ENCODE results near the gene STAC3.

The STAC3 gene

DNA sequence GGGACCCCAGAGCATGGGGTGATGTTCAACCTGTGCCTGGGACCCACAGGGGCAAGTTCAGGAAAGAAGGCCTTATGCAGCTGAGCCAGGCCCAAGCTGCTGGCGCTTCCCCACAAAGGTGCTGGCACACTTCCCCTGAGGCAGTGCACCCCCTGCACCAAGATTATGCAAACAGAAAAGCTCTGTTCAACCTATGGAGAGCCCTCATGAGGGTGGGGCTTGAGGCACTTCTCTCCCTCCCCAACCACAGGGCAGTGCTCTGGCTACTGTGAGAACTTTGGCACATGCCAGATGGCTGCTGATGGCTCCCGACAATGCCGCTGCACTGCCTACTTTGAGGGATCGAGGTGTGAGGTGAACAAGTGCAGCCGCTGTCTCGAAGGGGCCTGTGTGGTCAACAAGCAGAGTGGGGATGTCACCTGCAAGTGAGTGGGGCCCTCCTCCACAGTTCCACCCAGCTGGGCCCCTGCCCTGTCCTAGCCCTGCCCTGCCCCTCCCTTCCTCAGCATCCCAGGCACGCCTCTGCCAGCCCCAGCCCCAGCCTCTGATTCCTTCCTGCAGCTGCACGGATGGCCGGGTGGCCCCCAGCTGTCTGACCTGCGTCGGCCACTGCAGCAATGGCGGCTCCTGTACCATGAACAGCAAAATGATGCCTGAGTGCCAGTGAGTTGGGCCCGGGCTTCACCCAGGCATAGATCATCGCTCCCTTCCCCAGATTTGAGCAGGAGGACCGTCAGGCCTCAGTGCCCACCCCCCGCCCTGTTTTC lies 39.9 kb downstream of the STAC3 start:
- no peak for DNase-seq (ENCODE audit: low read depth in 2 of 2)

DNA sequence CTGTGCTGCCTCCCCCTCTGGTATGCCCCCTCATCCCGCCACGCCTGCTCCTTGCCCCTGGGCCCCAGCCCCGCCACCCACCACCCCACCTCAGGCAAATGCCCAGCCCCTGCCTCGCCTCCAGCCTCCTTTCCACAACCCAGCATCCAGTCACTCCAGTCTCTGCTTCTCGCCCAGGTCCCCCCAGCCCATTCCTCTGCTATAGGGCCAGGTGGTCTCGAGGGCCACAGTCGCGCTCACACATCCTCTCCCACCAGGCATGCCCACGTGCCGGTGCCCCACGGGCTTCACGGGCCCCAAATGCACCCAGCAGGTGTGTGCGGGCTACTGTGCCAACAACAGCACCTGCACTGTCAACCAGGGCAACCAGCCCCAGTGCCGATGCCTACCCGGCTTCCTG lies 40.5 kb downstream of the STAC3 start:
- no peak for DNase-seq (ENCODE audit: low read depth in 2 of 2)

DNA sequence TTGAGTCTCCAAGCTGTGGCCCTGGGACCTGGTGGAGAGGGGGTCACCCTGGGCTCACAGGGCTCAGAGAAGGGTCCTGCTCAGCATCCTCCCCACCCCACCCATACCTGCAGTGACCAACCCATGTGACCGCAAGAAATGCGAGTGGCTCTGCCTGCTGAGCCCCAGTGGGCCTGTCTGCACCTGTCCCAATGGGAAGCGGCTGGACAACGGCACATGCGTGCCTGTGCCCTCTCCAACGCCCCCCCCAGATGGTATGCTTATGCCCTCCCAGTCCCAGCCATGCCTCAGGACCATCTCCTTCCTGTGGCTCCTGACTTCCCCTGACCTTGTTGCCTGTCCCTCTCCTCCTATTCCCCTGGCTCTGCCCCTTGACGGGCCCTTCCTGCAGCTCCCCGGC lies 41.1 kb downstream of the STAC3 start:
- DNase-seq (ENCODE audit: low read depth in 2 of 2) = no peak

DNA sequence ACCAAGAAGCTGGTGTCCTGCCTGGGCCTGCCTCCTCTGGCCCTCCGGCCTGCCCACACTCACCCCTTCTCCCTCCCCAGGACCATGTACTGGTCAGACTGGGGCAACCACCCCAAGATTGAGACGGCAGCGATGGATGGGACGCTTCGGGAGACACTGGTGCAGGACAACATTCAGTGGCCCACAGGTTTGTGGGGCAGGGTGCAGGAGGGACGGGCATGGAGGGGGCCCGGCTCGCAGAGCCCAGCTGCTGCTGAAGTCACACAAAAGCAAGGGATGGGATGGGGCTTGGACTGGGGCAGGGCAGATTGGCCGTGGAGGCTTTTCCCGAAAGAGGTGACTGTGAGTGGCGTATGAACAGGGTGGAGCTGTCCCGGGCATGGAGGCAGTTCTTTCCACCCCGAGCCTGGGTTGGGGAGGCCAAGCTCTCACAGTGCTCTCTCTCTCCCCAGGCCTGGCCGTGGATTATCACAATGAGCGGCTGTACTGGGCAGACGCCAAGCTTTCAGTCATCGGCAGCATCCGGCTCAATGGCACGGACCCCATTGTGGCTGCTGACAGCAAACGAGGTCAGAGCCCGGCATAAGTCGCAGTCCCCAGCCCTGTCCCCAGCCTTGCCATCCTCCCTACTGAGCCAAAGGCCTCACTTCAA lies 42.2 kb downstream of the STAC3 start:
- no peak for DNase-seq (ENCODE audit: low read depth in 2 of 2)

DNA sequence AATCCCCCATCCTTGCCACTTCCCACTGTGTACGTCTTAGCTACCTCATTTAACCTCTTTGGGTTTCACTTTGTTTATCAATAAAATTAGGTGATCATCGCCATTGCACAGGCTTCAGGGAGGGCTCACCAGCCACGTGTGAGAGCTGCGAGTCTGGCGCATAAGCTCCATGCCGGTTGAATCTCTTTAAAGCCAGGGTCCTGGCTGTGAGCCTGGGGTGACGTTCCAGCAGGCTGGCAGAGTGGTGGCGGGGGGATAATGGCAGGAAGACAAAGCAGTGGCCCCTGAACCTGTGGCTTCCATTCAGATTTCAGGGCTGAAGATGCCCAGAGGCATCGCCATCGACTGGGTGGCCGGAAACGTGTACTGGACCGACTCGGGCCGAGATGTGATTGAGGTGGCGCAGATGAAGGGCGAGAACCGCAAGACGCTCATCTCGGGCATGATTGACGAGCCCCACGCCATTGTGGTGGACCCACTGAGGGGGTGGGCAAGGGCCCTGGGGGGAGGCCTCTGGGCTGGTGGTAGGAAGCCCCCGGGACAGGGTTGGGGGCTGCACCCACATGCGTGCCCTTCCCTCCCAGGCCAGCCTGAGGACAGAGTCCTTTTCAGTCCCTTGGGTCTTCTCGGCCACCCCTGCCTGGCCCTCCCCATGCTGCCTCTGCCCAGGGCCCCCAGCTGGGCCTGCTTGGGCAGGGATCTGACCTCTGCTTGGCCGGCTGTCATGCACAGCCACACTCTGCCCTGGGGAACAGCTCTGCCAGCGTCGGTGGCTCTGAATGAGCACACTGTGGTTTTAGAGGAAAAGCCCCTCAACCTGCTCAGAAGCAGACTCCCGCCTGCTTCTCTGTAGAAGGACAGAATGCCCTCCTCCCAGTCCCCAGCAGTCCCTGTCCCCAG lies 43.0 kb downstream of the STAC3 start:
- DNase-seq (ENCODE audit: low read depth in 2 of 2) = no peak

DNA sequence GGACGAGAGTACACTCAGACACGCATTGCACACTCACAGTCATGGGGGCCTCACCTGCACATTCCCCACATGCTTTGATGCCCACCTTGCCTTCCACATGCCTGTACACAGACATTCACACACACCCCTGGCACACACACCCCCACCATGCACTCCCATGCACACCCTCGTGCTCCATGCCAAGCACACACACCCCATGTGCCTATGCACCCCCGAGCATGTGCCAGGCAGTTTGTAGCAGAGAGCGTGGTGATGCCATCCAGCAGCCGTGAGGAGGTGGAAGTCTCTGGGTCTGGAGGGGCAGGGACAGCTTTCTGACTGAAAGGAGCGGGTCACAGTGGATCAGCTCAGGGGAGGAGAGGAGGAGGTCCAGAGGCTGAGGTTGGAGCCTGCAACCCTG lies 45.1 kb downstream of the STAC3 start:
- no peak for DNase-seq (ENCODE audit: low read depth in 2 of 2)

DNA sequence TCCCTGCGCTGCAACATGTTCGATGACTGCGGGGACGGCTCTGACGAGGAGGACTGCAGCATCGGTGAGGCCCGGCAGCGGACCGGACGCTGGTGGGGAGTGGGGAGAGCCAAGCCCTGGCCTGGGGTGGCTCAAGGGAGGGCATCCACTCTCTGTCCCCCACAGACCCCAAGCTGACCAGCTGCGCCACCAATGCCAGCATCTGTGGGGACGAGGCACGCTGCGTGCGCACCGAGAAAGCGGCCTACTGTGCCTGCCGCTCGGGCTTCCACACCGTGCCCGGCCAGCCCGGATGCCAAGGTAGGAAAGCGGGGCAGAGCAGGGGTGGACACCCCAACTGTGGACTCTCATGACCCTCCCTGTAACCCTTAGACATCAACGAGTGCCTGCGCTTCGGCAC lies 45.8 kb downstream of the STAC3 start:
- no peak for DNase-seq (ENCODE audit: low read depth in 2 of 2)

DNA sequence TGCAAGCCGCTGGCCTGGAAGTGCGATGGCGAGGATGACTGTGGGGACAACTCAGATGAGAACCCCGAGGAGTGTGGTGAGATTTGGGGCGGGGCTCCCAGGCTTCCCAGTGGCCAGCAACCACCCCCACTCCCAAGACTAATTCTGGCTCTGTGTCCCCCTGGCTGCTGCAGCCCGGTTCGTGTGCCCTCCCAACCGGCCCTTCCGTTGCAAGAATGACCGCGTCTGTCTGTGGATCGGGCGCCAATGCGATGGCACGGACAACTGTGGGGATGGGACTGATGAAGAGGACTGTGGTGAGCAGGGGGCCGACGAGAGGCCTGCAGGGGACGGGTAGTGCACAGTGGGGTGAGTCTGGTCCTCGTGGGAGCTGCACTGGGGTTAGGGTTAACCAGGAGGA lies 46.5 kb downstream of the STAC3 start:
- DNase-seq (ENCODE audit: low read depth in 2 of 2) = no peak

DNA sequence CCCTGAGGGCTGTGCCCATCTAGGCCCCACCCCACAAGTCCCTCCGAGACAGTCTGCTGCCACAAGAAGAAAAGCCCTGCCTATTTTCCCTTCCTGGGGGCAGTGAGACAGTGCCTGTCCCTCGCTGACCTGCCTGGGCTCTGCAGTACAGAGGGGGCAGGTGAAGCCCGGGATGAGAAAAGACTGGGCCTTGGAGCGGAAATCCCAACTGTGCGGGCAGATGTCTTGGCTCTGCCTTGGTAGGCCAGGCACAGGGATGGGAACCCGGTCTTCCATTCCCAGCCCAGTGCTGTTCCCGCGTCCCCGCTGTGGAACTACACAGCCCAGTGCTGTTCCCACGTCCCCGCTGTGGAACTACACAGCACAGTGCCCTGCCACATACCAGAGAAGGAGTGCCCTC lies 47.2 kb downstream of the STAC3 start:
- no peak for DNase-seq (ENCODE audit: low read depth in 2 of 2)

DNA sequence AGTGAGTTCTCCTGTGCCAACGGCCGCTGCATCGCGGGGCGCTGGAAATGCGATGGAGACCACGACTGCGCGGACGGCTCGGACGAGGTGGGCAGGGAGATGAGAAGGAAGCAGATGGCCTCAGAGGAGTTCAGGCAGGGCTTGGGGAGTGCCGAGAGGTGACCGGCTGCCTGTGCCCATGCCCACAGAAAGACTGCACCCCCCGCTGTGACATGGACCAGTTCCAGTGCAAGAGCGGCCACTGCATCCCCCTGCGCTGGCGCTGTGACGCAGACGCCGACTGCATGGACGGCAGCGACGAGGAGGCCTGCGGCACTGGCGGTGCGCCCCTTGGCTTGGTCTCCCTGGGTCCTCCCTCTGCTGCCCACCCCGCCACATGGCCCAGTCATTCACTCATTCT lies 47.8 kb downstream of the STAC3 start:
- DNase-seq (ENCODE audit: low read depth in 2 of 2) = no peak

DNA sequence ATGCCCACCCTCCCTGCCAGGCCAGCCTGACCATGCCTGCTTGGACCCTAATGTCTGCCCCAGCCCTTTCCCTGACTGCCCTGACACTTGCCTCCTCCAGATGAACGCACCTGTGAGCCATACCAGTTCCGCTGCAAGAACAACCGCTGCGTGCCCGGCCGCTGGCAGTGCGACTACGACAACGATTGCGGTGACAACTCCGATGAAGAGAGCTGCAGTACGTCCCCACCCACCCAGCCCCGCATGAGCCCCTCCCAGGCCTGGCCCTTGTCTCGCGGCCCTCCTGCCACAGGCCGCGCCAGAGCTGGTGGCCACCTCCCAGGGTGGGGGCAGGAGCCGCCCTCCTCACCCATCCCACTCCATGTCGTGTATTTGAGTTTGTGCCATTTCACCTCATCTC lies 48.7 kb downstream of the STAC3 start:
- no peak for DNase-seq (ENCODE audit: low read depth in 2 of 2)

DNA sequence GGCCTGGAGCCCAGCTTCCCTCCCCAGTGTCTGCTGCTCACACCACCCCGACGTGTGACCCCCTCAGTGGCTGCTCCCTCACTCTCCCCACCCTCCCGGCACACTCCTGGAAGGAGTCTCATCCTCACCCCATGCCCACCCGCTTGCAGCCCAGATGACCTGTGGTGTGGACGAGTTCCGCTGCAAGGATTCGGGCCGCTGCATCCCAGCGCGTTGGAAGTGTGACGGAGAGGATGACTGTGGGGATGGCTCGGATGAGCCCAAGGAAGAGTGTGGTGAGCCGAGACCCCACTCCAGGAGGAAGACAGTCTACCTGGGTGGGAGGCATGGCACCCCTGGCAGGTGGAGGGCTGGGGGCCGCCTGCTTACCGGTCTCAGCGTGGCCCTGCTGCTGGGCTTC lies 49.4 kb downstream of the STAC3 start:
- DNase-seq (ENCODE audit: low read depth in 2 of 2) = no peak

DNA sequence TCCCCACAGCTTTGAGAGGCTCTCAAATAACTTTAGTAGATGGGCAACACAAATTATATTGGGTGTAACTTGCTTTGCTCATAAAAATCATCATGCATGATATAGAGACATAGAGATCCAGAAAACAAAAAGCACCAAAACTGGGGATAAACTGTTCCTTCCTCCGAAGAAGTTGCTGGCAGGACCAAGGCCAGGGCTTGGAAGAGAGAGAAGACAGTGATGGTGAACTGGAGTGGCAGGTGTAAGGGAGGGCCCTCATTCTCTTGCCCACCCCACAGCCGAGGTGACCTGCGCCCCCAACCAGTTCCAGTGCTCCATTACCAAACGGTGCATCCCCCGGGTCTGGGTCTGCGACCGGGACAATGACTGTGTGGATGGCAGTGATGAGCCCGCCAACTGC lies 49.8 kb downstream of the STAC3 start:
- DNase-seq (ENCODE audit: low read depth in 2 of 2) = no peak

DNA sequence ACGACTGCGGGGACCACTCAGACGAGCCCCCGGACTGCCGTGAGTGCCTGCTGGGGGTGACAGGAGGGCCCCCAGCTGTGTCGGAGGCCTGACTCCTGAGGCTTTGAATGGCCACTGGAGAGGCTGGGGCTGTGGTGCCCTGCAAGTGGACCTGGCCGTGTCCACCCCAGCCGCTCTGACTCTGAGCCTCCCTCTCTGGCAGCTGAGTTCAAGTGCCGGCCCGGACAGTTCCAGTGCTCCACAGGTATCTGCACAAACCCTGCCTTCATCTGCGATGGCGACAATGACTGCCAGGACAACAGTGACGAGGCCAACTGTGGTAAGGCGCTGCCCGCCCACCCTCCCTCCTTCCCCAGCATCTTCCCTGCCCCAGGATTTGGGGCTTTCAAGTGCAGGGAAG lies 50.5 kb downstream of the STAC3 start:
- no peak for DNase-seq (ENCODE audit: low read depth in 2 of 2)

DNA sequence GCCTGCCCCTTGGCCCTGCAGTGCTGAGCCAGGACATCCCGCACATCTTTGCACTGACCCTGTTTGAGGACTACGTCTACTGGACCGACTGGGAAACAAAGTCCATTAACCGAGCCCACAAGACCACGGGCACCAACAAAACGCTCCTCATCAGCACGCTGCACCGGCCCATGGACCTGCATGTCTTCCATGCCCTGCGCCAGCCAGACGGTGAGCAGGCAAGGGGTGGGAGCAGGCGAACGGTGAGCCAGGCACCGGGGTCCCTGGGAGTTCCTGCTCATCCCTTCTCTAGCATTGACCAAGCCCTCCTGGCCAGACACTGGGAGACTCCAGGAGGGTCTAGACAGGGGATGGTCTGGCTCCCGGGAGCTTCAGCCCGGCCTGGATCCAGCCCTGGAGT lies 51.8 kb downstream of the STAC3 start:
- DNase-seq (ENCODE audit: low read depth in 2 of 2) = no peak

DNA sequence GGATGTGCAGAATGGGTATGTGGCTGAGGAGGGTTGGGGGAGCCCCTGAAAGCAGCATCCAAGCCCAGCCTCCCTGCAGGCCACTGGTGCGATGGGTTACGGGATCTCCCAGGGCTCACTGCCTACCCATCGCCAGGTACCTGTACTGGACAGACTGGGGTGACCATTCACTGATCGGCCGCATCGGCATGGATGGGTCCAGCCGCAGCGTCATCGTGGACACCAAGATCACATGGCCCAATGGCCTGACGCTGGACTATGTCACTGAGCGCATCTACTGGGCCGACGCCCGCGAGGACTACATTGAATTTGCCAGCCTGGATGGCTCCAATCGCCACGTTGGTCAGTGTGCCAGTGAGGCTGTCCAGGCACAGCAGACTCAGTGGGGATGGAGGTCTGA lies 52.7 kb downstream of the STAC3 start:
- no peak for DNase-seq (ENCODE audit: low read depth in 2 of 2)

DNA sequence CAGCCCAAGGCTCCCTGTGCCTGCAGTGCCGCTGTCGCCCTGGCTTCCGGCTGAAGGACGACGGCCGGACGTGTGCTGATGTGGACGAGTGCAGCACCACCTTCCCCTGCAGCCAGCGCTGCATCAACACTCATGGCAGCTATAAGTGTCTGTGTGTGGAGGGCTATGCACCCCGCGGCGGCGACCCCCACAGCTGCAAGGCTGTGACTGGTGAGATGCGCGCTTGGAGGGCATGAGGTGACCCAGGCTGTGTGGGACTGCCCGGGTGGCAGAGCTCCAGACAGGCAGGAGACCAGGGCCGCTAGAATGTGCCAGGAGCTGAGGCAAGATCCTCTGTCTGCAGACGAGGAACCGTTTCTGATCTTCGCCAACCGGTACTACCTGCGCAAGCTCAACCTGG lies 54.0 kb downstream of the STAC3 start:
- no peak for DNase-seq (ENCODE audit: low read depth in 2 of 2)

DNA sequence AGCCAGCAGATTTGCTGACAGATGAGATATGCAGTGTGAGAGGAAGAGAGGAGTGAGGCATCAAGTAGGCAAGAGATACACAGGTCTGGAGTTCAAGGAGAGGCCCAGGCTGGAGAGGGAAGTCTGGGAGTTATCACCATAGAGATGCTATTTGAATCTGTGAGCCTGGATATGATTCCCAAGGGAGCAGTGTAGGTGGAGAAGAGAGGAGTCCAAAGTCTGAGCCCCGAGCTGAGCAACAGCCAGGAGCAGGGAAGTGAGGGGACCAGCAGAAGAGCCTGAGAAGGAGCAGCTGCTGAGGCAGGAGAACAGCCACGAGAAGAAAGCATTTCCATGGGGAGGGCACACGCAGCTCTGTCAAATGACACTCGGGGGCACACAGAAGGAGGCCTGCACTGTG lies 54.5 kb downstream of the STAC3 start:
- DNase-seq (ENCODE audit: low read depth in 2 of 2) = no peak

DNA sequence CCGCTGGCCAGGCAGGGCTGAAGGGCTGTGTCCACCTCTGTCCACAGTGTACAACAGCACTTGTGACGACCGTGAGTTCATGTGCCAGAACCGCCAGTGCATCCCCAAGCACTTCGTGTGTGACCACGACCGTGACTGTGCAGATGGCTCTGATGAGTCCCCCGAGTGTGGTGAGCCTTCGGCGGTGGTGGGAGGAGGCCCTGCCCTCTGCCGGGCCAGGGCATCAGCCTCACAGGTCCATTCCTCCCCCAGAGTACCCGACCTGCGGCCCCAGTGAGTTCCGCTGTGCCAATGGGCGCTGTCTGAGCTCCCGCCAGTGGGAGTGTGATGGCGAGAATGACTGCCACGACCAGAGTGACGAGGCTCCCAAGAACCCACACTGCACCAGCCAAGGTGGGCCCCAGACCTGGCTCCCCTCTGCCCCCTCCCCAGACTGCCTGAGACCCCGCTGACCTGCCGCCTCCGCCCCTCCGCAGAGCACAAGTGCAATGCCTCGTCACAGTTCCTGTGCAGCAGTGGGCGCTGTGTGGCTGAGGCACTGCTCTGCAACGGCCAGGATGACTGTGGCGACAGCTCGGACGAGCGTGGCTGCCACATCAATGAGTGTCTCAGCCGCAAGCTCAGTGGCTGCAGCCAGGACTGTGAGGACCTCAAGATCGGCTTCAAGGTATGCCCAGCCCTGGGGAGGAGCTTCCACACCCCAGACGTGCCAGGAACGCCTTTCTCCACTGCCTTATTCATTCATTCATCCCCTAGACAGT lies 55.2 kb downstream of the STAC3 start:
- DNase-seq (ENCODE audit: low read depth in 2 of 2) = no peak

DNA sequence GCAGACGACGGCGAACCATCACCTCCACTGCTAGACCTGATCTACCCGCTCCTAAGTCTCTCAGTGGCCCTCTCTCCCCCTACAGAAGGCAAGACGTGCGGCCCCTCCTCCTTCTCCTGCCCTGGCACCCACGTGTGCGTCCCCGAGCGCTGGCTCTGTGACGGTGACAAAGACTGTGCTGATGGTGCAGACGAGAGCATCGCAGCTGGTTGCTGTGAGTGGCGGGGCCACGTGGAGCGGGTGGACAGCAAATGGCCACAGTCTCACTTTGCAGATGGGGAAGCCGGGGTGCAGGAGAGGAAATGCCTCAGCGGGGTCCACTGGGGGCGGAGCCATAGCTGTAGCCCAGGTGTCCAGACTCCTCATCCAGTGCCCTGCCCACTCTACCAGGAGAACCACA lies 55.8 kb downstream of the STAC3 start:
- no peak for DNase-seq (ENCODE audit: low read depth in 2 of 2)

DNA sequence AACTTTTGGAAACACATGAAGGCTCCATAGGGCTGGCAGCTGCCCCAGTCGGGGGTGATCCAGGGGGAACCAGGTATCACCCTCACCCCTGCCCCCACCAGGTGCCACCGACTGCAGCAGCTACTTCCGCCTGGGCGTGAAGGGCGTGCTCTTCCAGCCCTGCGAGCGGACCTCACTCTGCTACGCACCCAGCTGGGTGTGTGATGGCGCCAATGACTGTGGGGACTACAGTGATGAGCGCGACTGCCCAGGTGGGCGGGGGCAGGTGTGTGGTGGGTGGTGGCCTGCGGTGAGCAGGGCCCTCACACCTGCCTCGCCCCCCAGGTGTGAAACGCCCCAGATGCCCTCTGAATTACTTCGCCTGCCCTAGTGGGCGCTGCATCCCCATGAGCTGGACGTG lies 56.7 kb downstream of the STAC3 start:
- no peak for DNase-seq (ENCODE audit: low read depth in 2 of 2)

DNA sequence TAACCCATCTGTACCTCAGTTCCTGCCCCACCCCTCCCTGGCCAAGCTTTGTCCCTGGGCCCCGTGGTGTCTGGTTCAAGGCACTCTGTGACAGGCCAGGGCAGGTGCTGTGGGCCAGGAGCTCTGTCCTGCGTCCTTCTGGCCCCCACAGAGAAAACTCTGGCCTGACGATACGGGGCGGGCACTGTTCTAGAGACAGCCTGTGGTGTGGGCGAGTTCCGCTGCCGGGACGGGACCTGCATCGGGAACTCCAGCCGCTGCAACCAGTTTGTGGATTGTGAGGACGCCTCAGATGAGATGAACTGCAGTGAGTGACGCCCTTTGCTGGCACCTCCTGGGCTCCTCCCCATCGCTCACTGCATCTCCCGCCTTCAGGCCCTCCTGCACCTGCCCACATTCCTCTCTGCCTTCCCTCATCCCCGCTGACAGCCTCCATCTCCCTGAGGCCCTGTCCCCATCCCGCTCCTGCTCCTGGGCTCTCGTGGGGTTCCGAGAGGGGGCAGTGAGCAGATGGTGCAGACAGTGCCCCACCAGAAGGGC lies 57.2 kb downstream of the STAC3 start:
- no peak for DNase-seq (ENCODE audit: low read depth in 2 of 2)
